Measurements from ENCODE around the gene ENTPD2.

DNA sequence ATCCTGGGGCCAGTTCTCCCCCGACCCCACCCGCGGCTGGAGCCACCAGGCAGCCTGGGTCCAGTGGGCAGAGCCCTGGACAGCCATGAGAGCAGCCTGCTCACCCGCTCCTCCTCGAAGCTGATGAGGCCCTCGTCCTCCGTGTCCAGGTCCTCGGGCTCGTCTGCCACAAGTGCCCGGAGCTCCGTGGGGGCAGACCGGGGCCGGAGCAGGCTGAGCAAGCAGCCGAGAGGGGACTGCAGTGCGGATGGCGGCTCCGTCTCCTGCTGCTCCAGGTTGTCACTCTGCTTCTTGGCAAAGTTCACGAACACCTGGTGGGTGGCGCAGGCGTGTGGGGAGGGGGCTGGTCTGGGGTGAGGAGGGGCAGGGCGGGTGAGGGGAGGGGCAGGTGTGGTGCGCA is 45.5 kb downstream of the ENTPD2 start:
- TF ChIP-seq, protein P1, sequence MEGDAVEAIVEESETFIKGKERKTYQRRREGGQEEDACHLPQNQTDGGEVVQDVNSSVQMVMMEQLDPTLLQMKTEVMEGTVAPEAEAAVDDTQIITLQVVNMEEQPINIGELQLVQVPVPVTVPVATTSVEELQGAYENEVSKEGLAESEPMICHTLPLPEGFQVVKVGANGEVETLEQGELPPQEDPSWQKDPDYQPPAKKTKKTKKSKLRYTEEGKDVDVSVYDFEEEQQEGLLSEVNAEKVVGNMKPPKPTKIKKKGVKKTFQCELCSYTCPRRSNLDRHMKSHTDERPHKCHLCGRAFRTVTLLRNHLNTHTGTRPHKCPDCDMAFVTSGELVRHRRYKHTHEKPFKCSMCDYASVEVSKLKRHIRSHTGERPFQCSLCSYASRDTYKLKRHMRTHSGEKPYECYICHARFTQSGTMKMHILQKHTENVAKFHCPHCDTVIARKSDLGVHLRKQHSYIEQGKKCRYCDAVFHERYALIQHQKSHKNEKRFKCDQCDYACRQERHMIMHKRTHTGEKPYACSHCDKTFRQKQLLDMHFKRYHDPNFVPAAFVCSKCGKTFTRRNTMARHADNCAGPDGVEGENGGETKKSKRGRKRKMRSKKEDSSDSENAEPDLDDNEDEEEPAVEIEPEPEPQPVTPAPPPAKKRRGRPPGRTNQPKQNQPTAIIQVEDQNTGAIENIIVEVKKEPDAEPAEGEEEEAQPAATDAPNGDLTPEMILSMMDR (IDR thresholded peaks at IDR 0.05) = no peak
- no peak for TF ChIP-seq POLR2A (IDR thresholded peaks at IDR 0.05)

Data from uterus (tissue), 2 donors.